HFFc6 (cell line): ENCODE data around the gene ACTL10. TPM values are rescaled to one million over a fixed set of nuclear protein-coding genes. Genes with fewer than 3 reads are reported as not detected.

Experiments
- DNase-seq: peaks from one replicate; pipeline ENCODE4 v3.0.0-alpha.2; 2018
- H3K27ac Mint-ChIP-seq: 2 replicates; pipeline ENCODE4 v1.8.0; 2020; ENCODE audit warnings: mild to moderate bottlenecking, mixed read lengths
- H3K27me3 Mint-ChIP-seq: 2 replicates; pipeline ENCODE4 v1.8.0; 2021; ENCODE audit warnings: mild to moderate bottlenecking, moderate library complexity, mixed read lengths; ENCODE audit not compliant: insufficient read depth
- H3K36me3 Mint-ChIP-seq: 2 replicates; pipeline ENCODE4 v1.8.0; 2021; ENCODE audit warnings: low read depth, mixed read lengths
- H3K4me1 Mint-ChIP-seq: 2 replicates; pipeline ENCODE4 v1.8.0; 2020; ENCODE audit warnings: low read depth, mixed read lengths
- H3K4me3 Mint-ChIP-seq: 2 replicates; pipeline ENCODE4 v1.8.0; 2020; ENCODE audit warnings: mild to moderate bottlenecking, moderate library complexity, mixed read lengths
- H3K9me3 Mint-ChIP-seq: 2 replicates; pipeline ENCODE4 v1.8.0; 2020; ENCODE audit warnings: mild to moderate bottlenecking, mixed read lengths
- CTCF ChIP-seq: fragments of 200-600 bp; sonication (generic); IDR thresholded peaks from 2 replicates; pipeline ENCODE4 v1.5.0; 2021; ENCODE audit warnings: antibody characterized with exemption, mild to moderate bottlenecking
- total RNA-seq, 6 experiments: library from RNA; stranded (reverse); fragmentation: NEBNext Ultra II Directional; extraction: Animal tissue kit (Norgen Biotek cat#: 25700); gene quantifications; 2 replicates in 1 of 6; 3 replicates in 5 of 6; pipeline ENCODE4 v1.2.3, GENCODE V29; 2021

The ACTL10 gene
- total RNA-seq, 6 experiments from 2014 or later = 1.6 to 2.3 (median 1.8) TPM

- TF ChIP-seq CTCF = no peak
- DNase-seq = peak; percentile 51
- peaks cover 2% of the 10 kb centered on the region; the same call in 1 of the 2 replicates for H3K27me3 Mint-ChIP-seq
- H3K4me1 Mint-ChIP-seq = peaks cover 56% of the 10 kb centered on the region
- H3K4me3 Mint-ChIP-seq = peak within 1 kb of the TSS; percentile 95
- 0 out of 2 replicates have a peak, but pooled peaks cover 4% of the 10 kb centered on the region for H3K36me3 Mint-ChIP-seq
- H3K27ac Mint-ChIP-seq = peak within 1 kb of the TSS; percentile 85
- H3K9me3 Mint-ChIP-seq = no peaks in the 10 kb centered on the region
These were observed 7.8 kb downstream of the ACTL10 start, which contains the start of gene NECAB3 for GRCh38 chr20:33674294-33675135. TSS of gene NECAB3 (minus strand) at chr20:33674428. CDS start at chr20:33674352, 76 bp downstream.

- Mint-ChIP-seq H3K36me3 (0 out of 2 replicates have a peak, but pooled peaks cover 4% of the 10 kb centered on the region), H3K9me3 (no peaks in the 10 kb centered on the region), H3K27ac (peak overlapping the region; percentile 83), H3K4me3 (peak overlapping the region; percentile 81), H3K4me1 (peaks cover 47% of the 10 kb centered on the region), H3K27me3 (peaks cover 2% of the 10 kb centered on the region; the same call in 1 of the 2 replicates)
- no peak for TF ChIP-seq CTCF
- DNase-seq = no peak
These were observed 8.6 kb downstream of the ACTL10 start for GRCh38 chr20:33675136-33675959.

- no peak for DNase-seq
- Mint-ChIP-seq H3K36me3 (0 out of 2 replicates have a peak, but pooled peaks cover 4% of the 10 kb centered on the region), H3K27me3 (peaks cover 2% of the 10 kb centered on the region; the same call in 1 of the 2 replicates), H3K4me1 (peaks cover 47% of the 10 kb centered on the region), H3K9me3 (no peaks in the 10 kb centered on the region), H3K4me3 (peak overlapping the region; percentile 13; the same call in 1 of the 2 replicates), H3K27ac (peak overlapping the region; percentile 83; the same call in 1 of the 2 replicates)
- no peak for TF ChIP-seq CTCF
These were observed 9.4 kb downstream of the ACTL10 start for GRCh38 chr20:33676121-33676520.

- DNase-seq = no peak
- no peak for TF ChIP-seq CTCF
- H3K27ac Mint-ChIP-seq = no peak overlapping the region; the same call in 1 of the 2 replicates
- peaks cover 50% of the 10 kb centered on the region for H3K4me1 Mint-ChIP-seq
- H3K4me3 Mint-ChIP-seq = no peak overlapping the region
- 0 out of 2 replicates have a peak, but pooled peaks cover 2% of the 10 kb centered on the region for H3K36me3 Mint-ChIP-seq
- no peaks in the 10 kb centered on the region for H3K9me3 Mint-ChIP-seq
- peaks cover 2% of the 10 kb centered on the region; the same call in 1 of the 2 replicates for H3K27me3 Mint-ChIP-seq
These were observed 10.2 kb downstream of the ACTL10 start for GRCh38 chr20:33676652-33677645.
